AG04449 (cell line): ENCODE results near the gene BMPR1B.

Source experiments
- CTCF ChIA-PET: fragments of 350-600 bp; formaldehyde crosslinking; extraction: SDS; loops from one replicate; lab custom pipeline; 2021; ENCODE audit warnings: antibody characterized with exemption; lab: Yijun Ruan, JAX
- POLR2A ChIA-PET: fragments of 400-600, 350-600 bp; formaldehyde crosslinking; extraction: SDS; loops from one replicate; lab custom pipeline; 2020; ENCODE audit warnings: antibody characterized with exemption, inconsistent platforms; lab: Yijun Ruan, JAX
- DNase-seq: peaks from one replicate; pipeline ENCODE4 v3.0.0-alpha.2; 2010; ENCODE audit warnings: low read depth, low spot score
- H3K4me3 ChIP-seq: 2 replicates; pipeline ENCODE4 v1.5.1; 2011; ENCODE audit warnings: low read depth, mild to moderate bottlenecking, control low read depth, low read length
- CTCF ChIP-seq: IDR thresholded peaks from one replicate; pipeline ENCODE4 v1.5.1; 2011; ENCODE audit warnings: mild to moderate bottlenecking, moderate library complexity, low read length, control low read depth, inconsistent platforms; ENCODE audit not compliant: insufficient read depth; ENCODE audit errors: missing control alignments

The BMPR1B gene

GRCh38 chr4:95181243-95181995 is 423.7 kb downstream of the BMPR1B start:
- DNase-seq: no peak
- CTCF ChIA-PET: interaction anchor here (1.1 to 1.3 kb wide), 2 partner anchors 13 to 15 kb away, joined by 4 to 5 read pairs; no protein-coding TSS in a partner anchor
- TF ChIP-seq CTCF: no peak
- POLR2A ChIA-PET: no interaction called here
- no peak overlapping the region for H3K4me3 ChIP-seq

GRCh38 chr4:95181996-95182306 is 424.2 kb downstream of the BMPR1B start:
- ChIA-PET CTCF (interaction anchor here (1.3 kb wide), 1 partner anchor 15 kb away, joined by 4 read pairs; no protein-coding TSS in a partner anchor), POLR2A (no interaction called here)
- DNase-seq: no peak
- TF ChIP-seq CTCF: no peak
- H3K4me3 ChIP-seq: no peak overlapping the region

GRCh38 chr4:95183656-95184408 is 426.1 kb downstream of the BMPR1B start:
- CTCF ChIA-PET: interaction anchor here (1.0 to 1.1 kb wide), 2 partner anchors 20 to 132 kb away, joined by 3 read pairs; no protein-coding TSS in a partner anchor
- no peak for DNase-seq
- POLR2A ChIA-PET: no interaction called here
- no peak overlapping the region for H3K4me3 ChIP-seq
- no peak for TF ChIP-seq CTCF

- TF ChIP-seq CTCF: no peak
- no peak overlapping the region for H3K4me3 ChIP-seq
- ChIA-PET POLR2A (no interaction called here), CTCF (interaction anchor here (0.7 kb wide), 1 partner anchor 20 kb away, joined by 3 read pairs; no protein-coding TSS in a partner anchor)
- no peak for DNase-seq
These were observed 428.9 kb downstream of the BMPR1B start for GRCh38 chr4:95186666-95187065.

- POLR2A ChIA-PET: no interaction called here
- CTCF ChIA-PET: no interaction called here
- no peak overlapping the region for H3K4me3 ChIP-seq
- DNase-seq: no peak
- no peak for TF ChIP-seq CTCF
These were observed 431.1 kb downstream of the BMPR1B start for GRCh38 chr4:95188701-95189370.
